SK-N-SH treated with all-trans-retinoic acid at 6 μM for 48 hours (cell line): Measurements from ENCODE around the gene FAHD1.

Experiments
- ATAC-seq: fragments of 200-7000 bp; cut with Tn5 transposase; 3 replicates; pipeline ENCODE4 v1.9.1; 2020; ENCODE audit warnings: mild to moderate bottlenecking, moderate library complexity
- ARNTL ChIP-seq: fragments of 450-650 bp; formaldehyde crosslinking; IDR thresholded peaks from 2 replicates; pipeline ENCODE4 v1.5.0; 2020; ENCODE audit warnings: low read depth, mild to moderate bottlenecking, moderate library complexity, borderline replicate concordance
- BACH2 ChIP-seq: fragments of 250-450 bp; sonication (Bioruptor Pico); IDR thresholded peaks from 2 replicates; pipeline ENCODE4 v1.9.0; 2021; ENCODE audit warnings: mild to moderate bottlenecking, borderline replicate concordance
- CREB5 ChIP-seq: fragments of 250-450 bp; sonication (Bioruptor Pico); IDR thresholded peaks from 2 replicates; pipeline ENCODE4 v1.5.1; 2020; ENCODE audit warnings: low read depth, mild to moderate bottlenecking, moderate library complexity
- CSDC2 ChIP-seq: fragments of 250-450 bp; sonication (Bioruptor Pico); IDR thresholded peaks from 2 replicates; pipeline ENCODE4 v1.5.0; 2020; ENCODE audit warnings: mild to moderate bottlenecking, moderate library complexity
- ESRRG ChIP-seq: fragments of 250-450 bp; sonication (Bioruptor Pico); IDR thresholded peaks from 2 replicates; pipeline ENCODE4 v1.6.1; 2021; ENCODE audit warnings: mild to moderate bottlenecking
- ISL1 ChIP-seq: fragments of 250-450 bp; sonication (Bioruptor Pico); IDR thresholded peaks from 2 replicates; pipeline ENCODE4 v2.1.2; 2022; ENCODE audit warnings: mild to moderate bottlenecking, moderate library complexity
- OSR1 ChIP-seq: fragments of 250-450 bp; sonication (Bioruptor Pico); IDR thresholded peaks from 2 replicates; pipeline ENCODE4 v1.8.0; 2022; ENCODE audit warnings: moderate library complexity, mild to moderate bottlenecking, inconsistent platforms
- PATZ1 ChIP-seq: fragments of 250-450 bp; sonication (Bioruptor Pico); IDR thresholded peaks from 2 replicates; pipeline ENCODE4 v1.8.0; 2020; ENCODE audit warnings: mild to moderate bottlenecking, moderate library complexity, borderline replicate concordance
- POU6F1 ChIP-seq: fragments of 250-450 bp; sonication (Bioruptor Pico); IDR thresholded peaks from 2 replicates; pipeline ENCODE4 v1.8.0; 2021; ENCODE audit warnings: low read depth, mild to moderate bottlenecking, moderate library complexity, borderline replicate concordance
- PPARA ChIP-seq: fragments of 250-450 bp; sonication (Bioruptor Pico); IDR thresholded peaks from 2 replicates; pipeline ENCODE4 v1.5.0; 2020; ENCODE audit warnings: mild to moderate bottlenecking, borderline replicate concordance
- RARB ChIP-seq: fragments of 250-450 bp; sonication (Bioruptor Pico); IDR thresholded peaks from 2 replicates; pipeline ENCODE4 v1.8.0; 2021; ENCODE audit warnings: mild to moderate bottlenecking, moderate library complexity
- SNAI2 ChIP-seq: fragments of 250-450 bp; sonication (Bioruptor Pico); IDR thresholded peaks from 2 replicates; pipeline ENCODE4 v1.5.0; 2020; ENCODE audit warnings: mild to moderate bottlenecking, moderate library complexity
- TCF4 ChIP-seq: fragments of 250-450 bp; sonication (Bioruptor Pico); IDR thresholded peaks from 2 replicates; pipeline ENCODE4 v1.8.0; 2021; ENCODE audit warnings: mild to moderate bottlenecking, moderate library complexity, borderline replicate concordance
- TOX ChIP-seq: fragments of 250-450 bp; sonication (Bioruptor Pico); IDR thresholded peaks from 2 replicates; pipeline ENCODE4 v1.8.0; 2021; ENCODE audit warnings: mild to moderate bottlenecking, moderate library complexity, borderline replicate concordance
- ZC3H10 ChIP-seq: fragments of 250-450 bp; sonication (Bioruptor Pico); IDR thresholded peaks from 2 replicates; pipeline ENCODE4 v1.5.1; 2021; ENCODE audit warnings: mild to moderate bottlenecking, moderate library complexity
- ZFP3 ChIP-seq: fragments of 250-450 bp; sonication (Bioruptor Pico); IDR thresholded peaks from 2 replicates; pipeline ENCODE4 v1.5.0; 2020; ENCODE audit warnings: mild to moderate bottlenecking, moderate library complexity
- ZFP30 ChIP-seq: fragments of 450-650 bp; formaldehyde crosslinking; IDR thresholded peaks from 2 replicates; pipeline ENCODE4 v1.5.0; 2022; ENCODE audit warnings: mild to moderate bottlenecking, moderate library complexity
- ZNF565 ChIP-seq: fragments of 450-650 bp; formaldehyde crosslinking; conservative IDR thresholded peaks from 2 replicates; pipeline ENCODE4 v1.5.0; 2020; ENCODE audit warnings: low read depth, mild to moderate bottlenecking, moderate library complexity
- ZNF70 ChIP-seq: fragments of 450-650 bp; formaldehyde crosslinking; IDR thresholded peaks from 2 replicates; pipeline ENCODE4 v1.5.0; 2020; ENCODE audit warnings: mild to moderate bottlenecking, moderate library complexity

FAHD1 gene

GRCh38 chr16:1787056-1787321, 40.0 kb upstream of the FAHD1 start:
- TF ChIP-seq PPARA (CRISPR knock-in tag) (no peak), POU6F1 (CRISPR knock-in tag) (no peak), ARNTL (no peak), ESRRG (no peak), RARB (no peak), TOX (CRISPR knock-in tag) (no peak), ISL1 (CRISPR knock-in tag) (no peak)
- no peak for ATAC-seq

- TF ChIP-seq OSR1 (CRISPR knock-in tag) (no peak), CREB5 (CRISPR knock-in tag) (no peak), TOX (CRISPR knock-in tag) (no peak)
- TF ChIP-seq, all 23 proteins: peak for 0
- ATAC-seq = no peak
These were observed 39.5 kb upstream of the FAHD1 start for GRCh38 chr16:1787322-1788094.

- TF ChIP-seq POU6F1 (CRISPR knock-in tag) (no peak), TOX (CRISPR knock-in tag) (no peak), BACH2 (CRISPR knock-in tag) (no peak), CREB5 (CRISPR knock-in tag) (no peak), PATZ1 (CRISPR knock-in tag) (no peak), ESRRG (no peak), ZC3H10 (no peak), ZFP3 (no peak), PPARA (CRISPR knock-in tag) (no peak), TCF4 (CRISPR knock-in tag) (no peak), ZNF565 (CRISPR knock-in tag) (no peak), SNAI2 (no peak)
- ATAC-seq = no peak
These were observed 38.8 kb upstream of the FAHD1 start for GRCh38 chr16:1788095-1788707.

- TF ChIP-seq PPARA (CRISPR knock-in tag) (no peak), ZFP30 (CRISPR knock-in tag) (no peak), ESRRG (no peak), TCF4 (CRISPR knock-in tag) (no peak), CSDC2 (CRISPR knock-in tag) (no peak), PATZ1 (CRISPR knock-in tag) (no peak), ARNTL (no peak), ZNF70 (CRISPR knock-in tag) (no peak), ISL1 (CRISPR knock-in tag) (no peak), ZC3H10 (no peak)
- TF ChIP-seq, all 23 proteins: peak for 0
- ATAC-seq = no peak
These were observed 38.3 kb upstream of the FAHD1 start for GRCh38 chr16:1788708-1789100.
